Esophagus muscularis mucosa (tissue), 4 donors: ENCODE results near the gene CACHD1. TPM values are rescaled to one million over a fixed set of nuclear protein-coding genes. Genes with fewer than 3 reads are reported as not detected.
"Not testable (repeated sequence)": the region's sequence is repeated elsewhere in the genome, so short reads cannot be mapped to it uniquely, and the experiment has no call there.

Experiments
- DNase-seq: peaks from one replicate; pipeline ENCODE4 v3.0.0-alpha.2; 2017; ENCODE audit errors: extremely low spot score
- H3K27ac ChIP-seq, 4 donors: fragments of 200-600 bp; sonication (generic); replicated peaks in 1 of 4; 1 replicate in 3 of 4; 2 replicates in 1 of 4; pipeline ENCODE4 v1.5.1; 2016 to 2019; ENCODE audit warnings: mild to moderate bottlenecking in 1 of 4
- H3K27me3 ChIP-seq, 4 donors: fragments of 200-600 bp; sonication (generic); one replicate each; pipeline versions ENCODE4 v1.5.1 to v1.6.0; 2016 to 2019
- H3K36me3 ChIP-seq, 4 donors: fragments of 200-600 bp; sonication (generic); one replicate each; pipeline ENCODE4 v1.5.1; 2016 to 2019
- H3K4me1 ChIP-seq, 4 donors: fragments of 200-600 bp; sonication (generic); one replicate each; pipeline ENCODE4 v1.5.1; 2016 to 2019
- H3K4me3 ChIP-seq, 4 donors: fragments of 200-600 bp; sonication (generic); 1 replicate in 2 of 4; 2 replicates in 2 of 4; pipeline ENCODE4 v1.5.1; 2016 to 2019; ENCODE audit warnings: mild to moderate bottlenecking in 4 of 4, moderate library complexity in 1 of 4
- H3K9me3 ChIP-seq, 4 donors: fragments of 200-600 bp; sonication (generic); 1 replicate in 3 of 4; 2 replicates in 1 of 4; pipeline ENCODE4 v1.5.1; 2016 to 2019
- CTCF ChIP-seq, 3 experiments: fragments of 200-600 bp in 2 of 3; fragments of 450-650 bp in 1 of 3; sonication (generic) in 2 of 3; IDR thresholded peaks; one replicate each; pipeline ENCODE4 v1.5.1; 2017 to 2019; ENCODE audit warnings: antibody characterized with exemption in 3 of 3, mild to moderate bottlenecking in 2 of 3, moderate library complexity in 1 of 3
- EP300 ChIP-seq: sonication (generic); formaldehyde crosslinking; IDR thresholded peaks from one replicate; pipeline ENCODE4 v1.6.1; 2017; ENCODE audit warnings: antibody characterized with exemption
- POLR2A ChIP-seq: fragments of 450-650 bp; IDR thresholded peaks from one replicate; pipeline ENCODE4 v1.6.1; 2017; ENCODE audit warnings: antibody characterized with exemption, moderate library complexity, mild to moderate bottlenecking, low read depth
- POLR2AphosphoS5 ChIP-seq, 2 donors: sonication (generic); formaldehyde crosslinking; IDR thresholded peaks; one replicate each; pipeline ENCODE4 v1.6.1; 2017; ENCODE audit warnings: antibody characterized with exemption in 2 of 2
- WGBS: methylation state at CpG from one replicate; pipeline ENCODE4 v1.1.5; 2018; 5-methylcytosine and 5-hydroxymethylcytosine counted together
- intact Hi-C: fragments of 100-400 bp; cut with DNase I; formaldehyde crosslinking; loops from one replicate; pipeline ENCODE4 v1.15.1; 2023
- total RNA-seq, 4 donors: library from RNA; depleted of rRNA; stranded (reverse); fragments of >200 nt; gene quantifications; one replicate each; pipeline versions ENCODE4 v1.1.0 to v1.2.1, GENCODE V29; 2016

The CACHD1 gene
- total RNA-seq, 4 donors from 2014 or later = 6.6 to 10.7 (median 10.1) TPM

GRCh38 chr1:64505944-64506655 is 36.2 kb downstream of the CACHD1 start:
- 63% methylated on average over 13 of the region's 15 CpGs for WGBS
- DNase-seq = no peak
- Histone ChIP-seq H3K27me3 (peaks cover 0 to 8% (median 0%) of the 10 kb centered on the region in 4 donors), H3K9me3 (no peaks in the 10 kb centered on the region), H3K27ac (peak overlapping the region; percentile 37 to 60 (median 48)), H3K36me3 (no peaks in the 10 kb centered on the region), H3K4me3 (peak overlapping the region; percentile 52 to 63 (median 56)), H3K4me1 (peaks cover 23 to 41% (median 24%) of the 10 kb centered on the region in 4 donors)
- intact Hi-C loops = no loop called here
- no peak for TF ChIP-seq POLR2A
- TF ChIP-seq CTCF (IDR thresholded peaks at IDR 0.05) = no peak
- no peak for TF ChIP-seq POLR2AphosphoS5 (IDR thresholded peaks at IDR 0.05)
- no peak for TF ChIP-seq EP300

GRCh38 chr1:64508629-64509028 is 38.7 kb downstream of the CACHD1 start:
- Histone ChIP-seq H3K4me1 (peaks cover 31 to 52% (median 39%) of the 10 kb centered on the region in 4 donors), H3K36me3 (no peaks in the 10 kb centered on the region), H3K4me3 (no peak overlapping the region), H3K9me3 (no peaks in the 10 kb centered on the region), H3K27me3 (peaks cover 0 to 8% (median 0%) of the 10 kb centered on the region in 4 donors), H3K27ac (no peak overlapping the region)
- intact Hi-C loops = no loop called here
- TF ChIP-seq EP300 = no peak
- TF ChIP-seq CTCF (IDR thresholded peaks at IDR 0.05) = no peak
- no peak for TF ChIP-seq POLR2AphosphoS5 (IDR thresholded peaks at IDR 0.05)
- TF ChIP-seq POLR2A = no peak
- no peak for DNase-seq
- 71% methylated on average over 2 of the region's 2 CpGs for WGBS

GRCh38 chr1:64511044-64511443 is 41.1 kb downstream of the CACHD1 start:
- WGBS = 86% methylated on average over 4 of the region's 4 CpGs
- intact Hi-C loops = no loop called here
- no peak overlapping the region for H3K4me3 ChIP-seq
- no peaks in the 10 kb centered on the region for H3K27me3 ChIP-seq
- no peak for DNase-seq
- H3K4me1 ChIP-seq = peaks cover 39 to 51% (median 45%) of the 10 kb centered on the region in 4 donors
- TF ChIP-seq CTCF (IDR thresholded peaks at IDR 0.05) = no peak
- no peak for TF ChIP-seq EP300
- TF ChIP-seq POLR2A = no peak
- TF ChIP-seq POLR2AphosphoS5 (IDR thresholded peaks at IDR 0.05) = no peak
- H3K9me3 ChIP-seq = no peaks in the 10 kb centered on the region
- no peaks in the 10 kb centered on the region for H3K36me3 ChIP-seq
- no peak overlapping the region for H3K27ac ChIP-seq

GRCh38 chr1:64512206-64512605 is 42.3 kb downstream of the CACHD1 start:
- H3K9me3 ChIP-seq, H3K36me3 ChIP-seq, H3K4me3 ChIP-seq, intact Hi-C loops, DNase-seq, H3K27me3 ChIP-seq: not testable (repeated sequence)
- peaks cover 45 to 63% (median 55%) of the 10 kb centered on the region in 4 donors for H3K4me1 ChIP-seq
- 58% methylated on average over 2 of the region's 2 CpGs for WGBS
- H3K27ac ChIP-seq = peak overlapping the region in 3 of 4 donors; percentile 37 to 72 (median 68)

- DNase-seq = no peak
- Histone ChIP-seq H3K27ac (peak overlapping the region; percentile 65 to 72 (median 69)), H3K4me3 (no peak overlapping the region), H3K4me1 (peaks cover 46 to 67% (median 62%) of the 10 kb centered on the region in 4 donors), H3K9me3 (no peaks in the 10 kb centered on the region), H3K36me3 (no peaks in the 10 kb centered on the region), H3K27me3 (no peaks in the 10 kb centered on the region)
- intact Hi-C loops = no loop called here
- no peak for TF ChIP-seq POLR2A
- TF ChIP-seq POLR2AphosphoS5 (IDR thresholded peaks at IDR 0.05) = no peak
Observed at GRCh38 chr1:64513545-64513944, 43.6 kb downstream of the CACHD1 start.
